Mucosa of gallbladder (tissue), 1 donor: ENCODE results near the gene FYB1. TPM values are rescaled to one million over a fixed set of nuclear protein-coding genes. Genes with fewer than 3 reads are reported as not detected.

Experiments
- DNase-seq: peaks from one replicate; pipeline ENCODE4 v3.0.0-alpha.2; 2020; ENCODE audit warnings: low spot score
- total RNA-seq: library from RNA; stranded (reverse); gene quantifications from one replicate; pipeline ENCODE4 v1.2.1, GENCODE V29; 2021
- donor health status: DM: no; HTN: no; CAD: no.

FYB1 gene
- total RNA-seq, 1 donor from 2014 or later, result 24.7 TPM

DNA sequence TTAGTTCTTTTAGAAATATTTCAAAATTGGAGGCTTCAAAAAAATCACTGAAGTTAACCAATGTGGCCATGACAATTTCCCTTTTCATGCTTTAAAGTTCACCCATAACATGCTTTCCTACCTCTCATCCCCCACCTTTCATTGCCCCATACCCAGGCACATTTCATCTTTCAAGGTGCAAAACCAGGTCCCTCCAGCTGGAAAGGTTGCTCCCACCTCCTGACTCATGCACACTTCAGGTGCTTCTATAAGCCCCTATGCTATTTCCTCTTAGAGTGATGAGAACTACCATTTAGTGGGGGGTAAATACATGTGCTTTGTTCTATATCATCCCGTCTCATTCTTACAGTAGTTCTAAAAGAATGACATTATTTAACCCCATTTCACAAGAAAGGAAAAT, 15.4 kb downstream of the FYB1 start:
- no peak for DNase-seq

DNA sequence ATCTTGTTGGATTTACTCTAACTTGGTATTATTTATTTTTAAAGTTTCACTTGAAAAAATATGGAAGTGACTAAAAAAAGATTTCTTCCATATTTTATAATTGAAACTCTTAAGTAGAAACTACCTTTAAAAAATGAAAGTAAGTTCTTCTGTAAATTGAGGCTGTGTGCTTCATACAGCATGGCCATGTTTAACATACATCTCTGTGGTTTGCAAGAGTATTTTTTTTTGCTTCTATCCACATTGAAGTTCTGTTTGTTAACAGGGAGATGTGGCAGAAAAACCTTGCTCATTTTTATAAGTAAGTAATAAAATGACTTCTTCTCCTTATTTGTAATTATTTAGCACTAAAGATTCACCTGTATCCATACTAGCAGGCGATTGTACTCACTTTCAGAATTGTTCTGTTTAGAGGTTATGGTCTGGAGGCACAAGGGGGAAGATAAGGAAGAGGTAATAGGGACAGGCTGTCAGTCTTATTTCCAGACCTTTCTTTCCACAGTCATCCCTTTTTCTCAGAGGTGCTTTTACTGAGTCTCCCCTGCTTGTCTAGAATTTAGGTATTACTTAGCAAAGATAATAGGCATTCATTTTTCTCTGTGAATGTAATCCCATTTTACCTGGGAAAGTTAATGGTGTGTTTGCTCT, 16.0 kb downstream of the FYB1 start:
- DNase-seq, result no peak

DNA sequence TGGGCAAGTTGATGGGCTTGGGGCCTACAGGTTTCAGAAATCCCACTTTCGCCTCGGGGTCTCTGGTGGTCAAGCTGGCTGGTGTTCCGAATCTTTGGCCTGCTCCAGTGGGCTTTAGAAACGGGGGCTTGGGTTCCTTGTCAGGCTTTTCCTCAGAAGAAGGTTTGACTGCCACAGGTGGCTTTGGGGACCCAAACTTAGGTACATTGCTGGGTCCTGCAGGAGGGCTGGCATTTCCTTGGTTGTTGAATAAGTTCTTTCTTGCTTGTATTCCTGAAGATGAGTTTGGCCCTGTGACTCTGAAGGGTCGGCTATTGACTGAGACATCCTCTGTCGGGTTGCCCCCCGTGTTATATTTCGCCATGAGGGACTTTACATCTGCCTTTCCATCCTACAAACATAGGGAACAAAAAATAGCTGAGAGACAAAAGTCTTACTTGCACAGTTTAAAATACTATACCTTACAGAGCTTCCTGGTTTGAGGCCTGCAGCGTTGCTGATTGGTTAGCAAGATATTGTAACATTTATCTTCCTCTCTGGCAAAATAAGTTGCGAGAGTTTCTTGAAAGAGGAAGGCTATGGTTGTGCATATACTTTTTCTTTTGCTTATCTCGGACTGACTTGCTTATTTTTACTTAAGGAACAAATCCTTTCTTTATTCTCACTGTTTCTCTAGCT, 16.6 kb downstream of the FYB1 start:
- no peak for DNase-seq

DNA sequence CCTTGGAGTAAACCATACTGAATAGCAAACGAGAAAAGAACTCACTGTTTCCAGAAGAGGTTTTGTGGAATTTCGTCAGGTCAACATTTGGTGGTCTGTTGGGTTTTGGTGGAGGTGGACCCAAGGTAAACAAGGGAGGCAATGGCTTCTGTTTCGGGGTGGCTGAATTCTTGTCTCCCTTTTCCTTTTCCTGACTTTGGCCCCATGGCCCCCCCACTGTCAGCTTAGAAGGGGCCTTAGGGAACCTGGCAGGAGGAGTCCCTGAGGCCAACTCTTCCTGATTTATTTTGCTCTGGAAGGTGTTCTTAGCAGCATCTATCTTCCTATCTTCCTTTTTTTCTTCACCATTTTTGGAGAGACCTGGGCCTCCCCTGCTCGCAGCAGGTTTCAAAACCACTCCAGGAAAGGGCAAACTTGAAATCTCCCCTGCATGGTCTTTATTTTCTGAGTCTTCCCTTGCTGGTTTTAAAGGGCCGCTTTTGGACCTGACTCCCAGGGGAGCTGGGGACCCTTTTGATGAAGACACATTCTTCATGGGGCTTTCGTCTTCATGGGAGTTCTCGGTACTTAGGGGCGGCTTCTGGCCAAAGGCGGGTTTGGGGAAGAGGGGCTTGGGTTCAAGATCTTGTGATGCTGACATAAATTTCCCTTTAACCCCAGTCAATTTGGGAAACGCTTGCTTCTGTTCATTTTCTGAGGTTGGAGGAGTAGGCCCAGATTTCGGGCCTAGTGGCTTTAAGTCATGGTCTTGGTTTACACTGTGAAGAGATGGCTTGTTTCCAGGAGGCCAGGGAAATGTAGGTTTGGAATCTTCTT, 17.4 kb downstream of the FYB1 start:
- DNase-seq, result no peak

DNA sequence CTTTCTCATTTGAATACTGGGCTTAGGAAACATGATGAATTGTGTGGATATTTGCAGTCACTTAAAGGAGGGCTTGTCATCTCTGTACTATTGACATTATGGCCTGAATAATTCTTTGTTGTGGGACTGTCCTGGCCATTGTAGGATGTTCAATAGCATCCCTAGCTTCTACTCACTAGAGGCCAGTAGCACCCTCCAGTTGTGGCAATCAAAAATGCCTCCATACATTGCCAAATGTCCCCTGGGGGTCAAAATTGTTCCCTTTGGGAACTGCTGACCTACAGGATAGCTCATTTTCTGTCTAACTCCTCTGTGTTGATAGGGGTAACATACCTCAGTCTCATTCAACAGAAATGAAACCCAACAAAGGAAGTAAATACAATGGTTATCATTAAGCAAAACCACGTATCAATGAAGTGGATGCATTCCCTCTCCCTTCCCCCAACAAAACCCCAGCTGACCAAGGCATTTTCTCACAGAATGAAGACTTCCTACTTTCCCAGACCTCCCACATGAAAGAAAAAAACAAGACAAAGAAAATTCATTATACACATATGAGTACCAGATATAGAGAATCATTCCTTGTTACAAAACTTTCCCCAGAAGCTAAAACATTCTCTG, 18.1 kb downstream of the FYB1 start:
- no peak for DNase-seq

DNA sequence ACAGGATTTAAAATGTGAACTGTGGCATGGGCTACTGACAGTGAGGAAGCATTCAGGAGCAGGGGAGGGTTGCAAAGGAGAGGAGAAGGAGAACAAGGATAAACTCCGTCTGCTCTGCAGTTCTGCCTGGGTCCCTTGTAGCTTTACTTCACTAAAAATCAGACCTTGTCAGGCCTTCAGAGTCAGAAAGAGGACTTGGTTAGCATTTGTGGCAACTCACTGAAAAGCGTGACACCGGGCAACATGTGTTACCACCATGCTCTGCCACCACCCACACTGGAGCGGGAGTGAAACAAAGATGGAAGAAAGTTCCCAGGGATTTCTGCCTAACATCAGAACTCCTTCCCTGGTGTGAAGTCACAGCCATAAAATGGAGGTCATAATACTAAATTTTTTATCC, 19.3 kb downstream of the FYB1 start:
- DNase-seq, result no peak

DNA sequence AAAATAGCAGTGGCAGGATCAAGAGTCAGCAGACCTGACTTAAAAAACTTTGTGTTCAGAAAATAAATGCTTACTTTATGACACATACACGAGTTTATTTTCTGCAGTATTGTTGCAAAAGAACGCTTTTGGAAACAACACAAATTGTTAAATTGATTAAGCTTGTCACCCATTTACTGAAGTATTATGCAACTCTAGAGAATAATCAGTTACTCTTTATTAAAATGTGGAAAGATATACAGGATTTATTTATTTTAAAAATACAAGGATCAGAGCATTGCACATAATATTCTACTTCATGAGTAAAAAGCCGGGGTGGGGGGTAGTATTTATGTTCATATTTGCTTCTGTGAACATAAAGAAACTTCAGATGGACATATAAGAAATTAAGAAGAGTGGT, 20.0 kb downstream of the FYB1 start:
- DNase-seq, result no peak

DNA sequence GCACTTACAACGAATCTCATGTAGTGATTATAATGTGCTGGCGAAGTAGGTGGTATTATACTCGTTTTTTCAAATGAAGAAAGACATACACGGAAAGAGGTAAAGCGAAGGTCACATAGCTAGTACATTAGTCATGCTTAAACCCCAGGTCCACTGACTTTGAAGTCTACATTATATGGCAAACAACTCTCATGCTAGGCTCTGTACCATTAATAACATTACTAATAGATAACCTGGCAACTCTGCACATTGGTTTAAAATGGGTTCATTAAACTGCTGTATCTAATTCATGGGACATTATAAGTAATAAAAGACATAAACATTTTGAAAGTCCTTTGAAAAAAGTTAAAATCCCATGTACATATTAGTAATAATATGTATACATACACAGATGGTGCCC, 21.2 kb downstream of the FYB1 start:
- DNase-seq, result no peak

DNA sequence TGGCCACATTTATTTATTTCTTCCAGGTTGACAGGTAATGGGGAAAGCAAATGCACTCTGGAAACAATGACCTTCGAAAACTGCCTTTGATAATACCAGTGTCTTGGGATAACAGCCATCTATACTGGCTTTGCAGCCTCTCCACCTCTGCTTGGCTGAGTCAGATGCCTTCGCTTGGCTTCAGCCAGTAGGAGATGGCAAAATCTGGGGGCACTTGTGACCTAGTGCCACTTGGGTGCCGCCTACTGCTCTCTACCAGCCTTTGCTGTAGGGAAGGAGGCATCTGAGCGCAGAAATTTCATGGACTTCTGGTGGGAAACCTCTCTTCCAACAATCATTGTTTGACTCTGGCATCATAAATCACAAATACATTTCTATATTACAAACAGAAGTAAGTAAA, 21.8 kb downstream of the FYB1 start:
- no peak for DNase-seq

DNA sequence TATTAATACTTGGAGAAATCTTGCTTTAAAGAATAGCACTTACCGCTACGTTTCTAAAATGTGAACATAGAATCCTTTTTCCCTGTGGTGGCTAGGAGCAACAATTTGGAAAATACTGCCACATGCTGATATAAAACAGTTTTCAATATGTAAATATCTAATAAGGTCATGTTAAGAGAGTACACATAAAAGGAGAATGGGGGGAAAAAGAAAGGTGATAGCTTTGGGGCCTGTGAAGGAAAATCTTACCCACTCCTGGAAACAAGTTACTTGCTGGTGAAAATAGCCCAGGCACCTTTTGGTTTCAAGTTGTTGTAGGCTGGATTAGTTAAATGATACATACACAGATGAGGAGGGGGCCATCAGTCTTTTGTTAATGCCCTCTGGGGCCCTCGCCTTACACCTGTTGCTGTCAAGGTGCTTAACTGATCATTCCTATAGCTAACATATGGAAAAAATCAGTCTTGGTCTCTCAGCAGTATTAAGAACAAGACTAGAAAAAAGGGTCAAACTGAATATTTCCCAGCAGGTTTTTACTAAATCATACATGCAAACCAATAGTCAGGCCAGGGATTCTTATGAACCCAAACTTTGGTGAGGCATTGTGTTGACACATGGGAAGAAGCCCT, 24.1 kb downstream of the FYB1 start:
- no peak for DNase-seq

DNA sequence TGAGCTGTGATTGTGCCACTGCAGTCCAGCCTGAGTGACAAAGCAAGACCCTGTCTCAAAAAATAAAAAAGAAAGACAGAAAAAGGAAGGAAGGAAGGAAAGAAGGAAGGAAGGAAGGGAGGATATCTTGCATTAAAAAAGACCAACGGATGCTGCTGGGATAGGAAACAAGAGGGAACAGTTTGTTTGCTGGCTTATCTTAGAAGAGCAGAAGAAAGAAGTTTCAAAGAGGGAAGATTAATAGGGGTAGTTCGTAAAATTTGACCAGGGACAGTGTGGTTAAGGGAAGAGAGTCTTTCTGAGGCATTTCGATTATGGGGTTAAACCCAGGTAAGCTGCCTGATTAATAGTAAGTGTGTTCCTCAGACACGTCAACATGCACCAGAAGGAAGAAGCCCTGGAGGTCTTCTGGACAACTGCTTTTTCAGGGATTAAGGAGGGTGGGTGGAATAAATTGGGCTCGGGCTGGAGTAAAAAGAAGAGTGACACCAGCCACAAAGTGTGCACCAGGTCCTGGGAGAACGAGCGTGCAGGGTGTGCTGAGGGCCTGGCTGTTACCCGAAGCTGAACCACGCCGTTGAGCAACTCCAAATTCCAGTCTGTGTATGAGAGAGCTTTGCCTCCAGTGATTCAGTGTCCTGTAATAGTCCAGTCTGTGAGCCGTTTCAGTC, 24.8 kb downstream of the FYB1 start:
- DNase-seq, result no peak

DNA sequence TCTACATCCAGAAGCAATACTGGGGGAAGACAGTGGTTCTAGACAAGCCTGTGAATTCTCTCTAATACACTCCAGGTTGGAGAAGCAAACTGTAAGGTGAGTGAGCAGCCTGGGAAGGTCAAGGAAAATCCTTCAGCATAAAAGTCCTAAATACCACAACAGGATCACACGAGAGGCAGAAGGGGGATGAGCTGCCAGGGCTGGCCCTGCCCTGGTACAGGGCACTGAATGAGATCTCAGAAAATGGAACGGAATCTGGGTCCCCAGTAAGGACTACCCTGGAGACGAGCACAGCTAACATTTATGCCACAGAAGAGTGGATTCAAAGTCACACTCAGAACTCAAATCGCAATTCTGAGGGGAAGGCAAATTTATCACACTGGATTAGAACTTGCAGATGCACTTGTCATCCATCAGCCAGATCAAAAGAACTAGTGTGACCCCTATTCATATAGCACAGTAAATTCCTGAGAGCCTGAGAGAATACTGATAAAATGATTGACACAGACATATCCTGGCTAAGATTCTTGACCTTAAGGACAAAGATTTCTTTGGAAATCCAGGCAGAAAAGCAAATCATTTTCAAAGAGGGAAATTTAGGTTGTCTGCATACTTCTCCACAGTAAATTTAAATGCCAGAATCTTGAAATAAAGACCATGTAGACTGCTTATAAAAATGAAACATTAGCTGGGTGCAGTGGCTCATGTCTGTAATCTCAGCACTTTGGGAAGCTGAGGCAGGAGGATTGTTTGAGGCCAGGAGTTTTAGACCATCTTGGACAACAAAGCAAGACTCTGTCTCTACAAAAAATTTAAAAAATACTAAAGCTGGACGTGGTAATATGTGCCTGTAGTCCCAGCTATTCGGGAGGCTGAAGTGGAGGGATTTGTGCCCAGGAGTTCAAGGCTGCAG, 25.6 kb downstream of the FYB1 start:
- no peak for DNase-seq

DNA sequence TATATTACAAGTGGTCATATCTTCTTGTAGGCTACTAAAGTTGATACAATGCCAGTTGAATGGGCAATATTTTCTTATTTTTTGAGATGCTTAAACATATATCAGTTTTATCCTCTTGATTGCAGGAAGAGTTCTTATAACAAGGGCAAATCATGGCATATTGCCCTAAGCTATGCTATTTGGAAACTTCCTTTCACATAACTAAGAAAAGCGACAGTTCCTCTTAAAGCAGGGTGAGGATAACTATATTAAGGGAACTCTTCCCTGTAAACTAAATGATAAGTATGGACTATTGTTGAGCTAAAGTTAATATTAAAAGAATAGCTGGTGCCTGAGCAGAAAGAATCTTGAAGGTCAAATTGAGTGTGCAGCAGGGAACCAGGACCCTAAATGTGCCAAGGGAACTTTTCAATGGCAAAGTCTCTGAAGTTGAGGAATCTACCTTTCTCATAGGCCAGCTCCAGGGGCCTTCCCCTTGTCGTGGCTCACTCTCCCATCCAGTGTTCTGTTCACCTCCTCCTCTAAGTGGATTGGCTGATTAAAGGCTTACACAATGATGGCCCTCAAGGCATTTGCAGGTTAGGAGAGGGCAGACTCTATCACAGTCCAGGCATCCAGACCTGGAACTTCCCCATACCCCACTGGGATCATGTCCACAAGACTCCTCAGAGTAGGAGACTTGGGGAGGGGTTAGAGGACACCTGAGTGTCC, 26.8 kb downstream of the FYB1 start:
- DNase-seq, result no peak

DNA sequence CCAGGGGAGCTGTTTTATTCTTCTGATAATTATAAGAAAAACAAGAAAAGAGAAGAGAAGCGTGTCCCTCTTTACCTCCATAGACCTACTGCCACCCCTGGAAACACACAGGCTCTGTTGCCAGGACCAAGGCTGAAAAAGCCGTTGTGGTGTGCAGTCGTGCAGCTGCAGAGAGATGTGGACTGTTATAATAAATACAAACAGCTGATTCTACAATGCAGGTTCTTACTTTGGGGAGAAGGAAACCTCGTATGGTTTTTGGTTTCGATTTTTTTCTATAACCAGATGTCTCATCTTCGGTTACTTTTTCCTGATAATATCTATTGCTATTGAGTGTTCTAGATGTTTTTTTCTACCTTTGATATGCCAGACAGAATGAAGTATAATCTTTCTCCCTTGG, 28.1 kb downstream of the FYB1 start:
- no peak for DNase-seq

DNA sequence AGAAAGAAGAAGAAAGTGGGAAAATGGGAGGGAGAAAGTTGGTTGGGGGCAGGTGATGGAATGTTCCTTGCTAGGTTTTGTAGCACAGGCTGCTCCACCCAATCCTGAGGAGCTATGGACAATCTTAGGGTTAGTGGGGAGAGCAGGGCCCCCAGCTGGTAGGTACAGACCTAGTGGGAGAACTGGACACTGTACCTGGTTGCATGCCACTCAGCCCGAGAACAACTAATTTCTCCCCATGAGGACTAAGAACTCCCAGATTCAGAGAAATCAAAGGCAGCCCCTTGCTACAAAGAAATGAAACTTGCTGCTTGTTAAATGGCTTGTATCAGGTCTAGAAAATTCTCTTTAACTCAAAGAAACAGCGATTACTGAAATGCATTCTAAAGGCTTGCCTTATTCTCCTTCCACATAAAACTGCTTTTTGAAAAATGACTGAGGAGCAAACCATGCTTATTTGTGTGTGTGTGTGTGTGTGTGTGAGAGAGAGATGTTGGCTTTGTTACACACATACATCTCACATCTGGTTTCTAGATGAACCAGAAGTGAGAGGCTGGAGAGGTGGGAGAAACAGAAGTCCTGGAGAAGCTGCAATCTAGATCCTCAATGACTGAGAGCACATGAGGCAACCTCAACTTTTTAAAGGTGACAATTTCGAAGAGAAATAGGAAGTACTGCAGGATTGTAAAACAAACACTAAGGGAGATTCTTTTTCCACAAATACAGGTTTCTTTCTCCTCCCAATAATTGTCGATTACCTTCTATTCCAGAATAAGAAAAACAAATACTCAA, 28.9 kb downstream of the FYB1 start:
- no peak for DNase-seq

DNA sequence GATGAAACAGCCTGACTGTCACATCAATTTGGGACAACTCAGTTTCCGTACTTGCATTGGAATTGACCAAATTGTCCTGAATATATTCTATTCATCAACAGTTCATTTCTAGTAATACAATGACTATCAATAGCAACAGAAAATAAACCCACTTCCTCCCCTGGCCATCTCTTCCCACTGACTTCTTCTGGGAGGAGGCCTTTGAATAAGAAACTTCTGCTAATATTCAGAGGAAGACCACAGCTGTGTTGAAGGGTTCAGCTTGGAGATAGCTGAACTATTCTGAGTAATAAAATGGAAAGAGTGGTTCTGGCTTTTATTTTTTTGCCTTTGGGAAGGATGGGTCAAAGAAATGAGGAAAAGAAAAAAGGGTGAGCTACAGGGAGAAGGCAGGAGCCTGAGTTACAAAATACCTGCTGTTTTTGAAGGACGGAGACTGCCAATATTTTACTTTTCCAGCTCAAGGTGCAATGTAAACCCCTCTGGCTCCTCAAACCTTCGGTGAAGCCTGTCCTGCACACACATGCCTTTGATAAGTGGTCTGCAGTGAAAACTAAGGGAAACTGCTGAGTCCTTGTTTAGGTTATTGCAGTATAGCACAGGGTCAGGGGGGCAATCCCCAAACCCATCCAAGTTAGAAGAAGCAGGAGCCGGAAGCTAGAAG, 29.9 kb downstream of the FYB1 start:
- DNase-seq, result no peak

DNA sequence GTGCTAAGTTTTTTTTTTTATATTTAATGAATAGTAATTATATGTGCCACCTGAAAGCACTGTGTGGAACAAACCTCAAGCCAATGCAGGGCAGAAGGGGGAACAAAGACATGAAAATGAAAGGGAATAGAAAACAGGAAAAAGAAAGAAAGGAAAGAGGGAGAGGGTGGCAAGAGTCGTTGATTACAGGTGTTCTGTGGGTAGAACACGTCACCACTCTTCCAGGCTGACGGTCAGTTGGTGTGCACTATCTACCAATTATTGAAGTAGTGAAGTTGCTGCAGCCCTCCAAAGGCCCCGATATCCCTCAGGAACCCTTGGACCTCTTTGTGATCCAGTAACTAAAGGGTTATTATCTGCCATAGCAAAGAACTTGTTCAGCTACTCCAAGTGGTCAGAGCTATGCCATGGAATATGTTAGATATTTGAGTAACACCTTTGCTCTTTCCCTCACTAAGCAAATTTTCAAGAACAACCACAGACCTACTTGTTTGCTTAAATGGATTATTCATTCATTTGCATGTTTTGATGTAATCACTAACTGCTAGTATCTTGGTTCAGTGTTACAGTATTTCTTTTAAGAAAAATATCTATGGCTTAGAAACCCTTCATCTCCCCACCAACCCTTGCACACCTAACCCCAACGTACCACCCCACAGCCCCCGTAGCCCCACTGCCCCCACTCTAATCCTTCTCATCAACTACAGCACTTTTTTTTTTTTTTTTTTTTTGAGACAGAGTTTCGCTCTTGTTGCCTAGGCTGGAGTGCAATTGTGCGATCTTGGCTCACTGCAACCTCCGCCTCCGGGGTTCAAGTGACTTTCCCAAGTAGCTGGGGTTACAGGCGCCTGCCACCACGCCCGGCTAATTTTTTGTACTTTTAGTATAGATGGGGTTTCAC, 31.3 kb downstream of the FYB1 start:
- no peak for DNase-seq
